Endometrium (tissue), 2 donors: ENCODE data around the gene ENDOV.

ENCODE experiments used
- FAIRE-seq: peaks from 2 replicates; lab custom pipeline; 2012; peaks lifted over from hg19 to GRCh38; lab: Jason Lieb, UNC
- donor health status: control.
- donor health status: control.

Gene ENDOV

GRCh38 chr17:80486692-80487091 is 71.7 kb downstream of the ENDOV start:
- FAIRE-seq, result no peak

GRCh38 chr17:80487511-80487910 is 72.5 kb downstream of the ENDOV start:
- FAIRE-seq, result no peak
